Smooth muscle cell (in vitro differentiated cells): Measurements from ENCODE around the gene PDE8B. TPM values are rescaled to one million over a fixed set of nuclear protein-coding genes. Genes with fewer than 3 reads are reported as not detected.

Source experiments
- DNase-seq: peaks from one replicate; lab custom pipeline; 2025; ENCODE audit not compliant: unreplicated experiment; lab: John Stamatoyannopoulos, UW
- H2AFZ ChIP-seq: fragments of 200-600 bp; sonication (generic); 2 replicates; pipeline ENCODE4 v1.6.0; 2016; ENCODE audit warnings: antibody characterized with exemption, low read depth, mild to moderate bottlenecking
- H3F3A ChIP-seq: fragments of 200-600 bp; sonication (generic); 2 replicates; pipeline ENCODE4 v1.6.0; 2017; ENCODE audit warnings: antibody characterized with exemption, low read depth
- H3K27ac ChIP-seq: fragments of 200-600 bp; sonication (generic); 2 replicates; pipeline ENCODE4 v1.5.1; 2016; ENCODE audit warnings: low read depth, mild to moderate bottlenecking
- H3K27me3 ChIP-seq: fragments of 200-600 bp; sonication (generic); 2 replicates; pipeline ENCODE4 v1.6.1; 2016; ENCODE audit warnings: low read depth, mild to moderate bottlenecking
- H3K36me3 ChIP-seq: fragments of 200-600 bp; sonication (generic); 2 replicates; pipeline ENCODE4 v1.5.1; 2016; ENCODE audit warnings: low read depth
- H3K4me1 ChIP-seq: fragments of 200-600 bp; sonication (generic); 2 replicates; pipeline ENCODE4 v1.5.1; 2016; ENCODE audit warnings: low read depth
- H3K4me2 ChIP-seq: fragments of 200-600 bp; sonication (generic); 2 replicates; pipeline ENCODE4 v1.6.0; 2016; ENCODE audit warnings: mild to moderate bottlenecking
- H3K4me3 ChIP-seq: fragments of 200-600 bp; sonication (generic); 2 replicates; pipeline ENCODE4 v1.5.1; 2016; ENCODE audit warnings: mild to moderate bottlenecking
- H3K79me2 ChIP-seq: fragments of 200-600 bp; sonication (generic); 2 replicates; pipeline ENCODE4 v1.6.0; 2016; ENCODE audit warnings: low read depth, mild to moderate bottlenecking
- H3K9ac ChIP-seq: fragments of 200-600 bp; sonication (generic); 2 replicates; pipeline ENCODE4 v1.6.0; 2016; ENCODE audit warnings: low read depth
- H3K9me3 ChIP-seq: fragments of 200-600 bp; sonication (generic); replicated peaks from 2 replicates; pipeline ENCODE4 v1.5.1; 2016; ENCODE audit warnings: low read depth
- H4K20me1 ChIP-seq: fragments of 200-600 bp; sonication (generic); 2 replicates; pipeline ENCODE4 v1.6.0; 2016; ENCODE audit warnings: low read depth
- CTCF ChIP-seq: fragments of 200-600 bp; sonication (generic); IDR thresholded peaks from 2 replicates; pipeline ENCODE4 v1.5.1; 2017; ENCODE audit warnings: borderline replicate concordance, mild to moderate bottlenecking, antibody characterized with exemption; ENCODE audit not compliant: insufficient read depth, poor library complexity, severe bottlenecking
- WGBS: methylation state at CpG from one replicate; pipeline ENCODE4 v1.1.7; 2016; ENCODE audit warnings: low lambda C conversion rate; 5-methylcytosine and 5-hydroxymethylcytosine counted together
- polyA plus RNA-seq: library from polyadenylated mRNA; unstranded; fragments of >200 nt; fragmentation: Nextera tagmentation; extraction: Ambion mirVana; gene quantifications from 2 replicates; pipeline ENCODE4 v1.2.1, GENCODE V29; 2016
- total RNA-seq: library from RNA; depleted of rRNA; stranded (reverse); fragments of >200 nt; gene quantifications from 2 replicates; pipeline ENCODE4 v1.2.3, GENCODE V29; 2014

PDE8B gene
- total and polyA plus RNA-seq, 2 experiments from 2014 or later = 0.13 to 0.18 TPM

- H3K36me3 ChIP-seq = no peaks in the 10 kb centered on the region
- WGBS = 79% methylated on average over 1 of the region's 1 CpG
- no peaks in the 10 kb centered on the region for H3K79me2 ChIP-seq
- H3K27me3 ChIP-seq = peaks cover 52% of the 10 kb centered on the region
- no peak overlapping the region for H3K4me3 ChIP-seq
- H3K9ac ChIP-seq = no peak overlapping the region
- no peak for TF ChIP-seq CTCF
- no peak overlapping the region for H2AFZ ChIP-seq
- H3K9me3 ChIP-seq = no peaks in the 10 kb centered on the region
- DNase-seq = no peak
- H4K20me1 ChIP-seq = no peaks in the 10 kb centered on the region
- peaks cover 7% of the 10 kb centered on the region for H3K4me1 ChIP-seq
- H3F3A ChIP-seq = no peaks in the 10 kb centered on the region
- H3K27ac ChIP-seq = no peak overlapping the region
- H3K4me2 ChIP-seq = no peak overlapping the region
These were observed 28.1 kb upstream of the PDE8B start for GRCh38 chr5:77182367-77182766.

DNA sequence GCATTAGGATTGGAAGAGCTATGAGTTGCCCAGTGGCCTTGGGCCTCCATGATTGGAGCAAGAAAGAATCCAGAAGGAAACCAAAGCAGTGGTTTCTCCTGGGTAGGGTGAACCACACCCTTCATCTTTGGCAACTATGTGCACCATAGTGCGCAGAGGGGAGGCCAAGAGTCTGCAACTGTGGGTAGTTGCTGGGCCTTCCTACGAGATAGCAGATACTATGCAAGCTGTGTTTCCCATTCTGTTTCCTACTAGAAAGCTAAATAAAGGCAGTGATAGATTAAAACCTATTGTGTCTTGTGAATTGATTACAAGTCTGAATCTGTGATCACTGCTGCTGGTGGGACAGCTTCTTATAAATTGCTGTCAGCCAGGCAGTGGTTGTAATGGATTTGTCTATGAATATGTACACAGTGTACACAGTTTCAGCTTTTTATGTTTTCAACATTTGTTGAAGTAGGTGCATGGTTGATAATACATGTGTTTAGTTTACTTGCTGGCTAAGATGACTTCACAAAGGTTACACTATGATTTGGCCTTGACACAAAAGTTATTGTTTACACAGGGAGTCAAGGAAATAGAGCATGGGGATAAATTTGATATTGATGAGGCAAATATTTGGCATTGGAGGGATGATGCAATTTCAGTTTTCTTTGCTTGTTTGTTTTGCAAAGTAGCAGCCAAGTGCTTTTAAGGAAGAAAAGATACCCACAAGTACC, 23.7 kb upstream of the PDE8B start:
- Histone ChIP-seq H3K4me3 (no peak overlapping the region), H3K9ac (no peak overlapping the region), H3F3A (no peaks in the 10 kb centered on the region), H3K36me3 (no peaks in the 10 kb centered on the region), H3K9me3 (no peaks in the 10 kb centered on the region), H2AFZ (no peak overlapping the region), H3K4me2 (no peak overlapping the region), H3K79me2 (no peaks in the 10 kb centered on the region), H4K20me1 (no peaks in the 10 kb centered on the region), H3K4me1 (no peaks in the 10 kb centered on the region), H3K27me3 (peaks cover 22% of the 10 kb centered on the region), H3K27ac (no peak overlapping the region)
- no peak for TF ChIP-seq CTCF
- WGBS = 90% methylated on average over 2 of the region's 2 CpGs
- DNase-seq = no peak

- H3F3A ChIP-seq = no peaks in the 10 kb centered on the region
- H3K27me3 ChIP-seq = peaks cover 8% of the 10 kb centered on the region
- no peaks in the 10 kb centered on the region for H3K4me1 ChIP-seq
- TF ChIP-seq CTCF = no peak
- no peaks in the 10 kb centered on the region for H3K9me3 ChIP-seq
- H3K79me2 ChIP-seq = no peaks in the 10 kb centered on the region
- H3K9ac ChIP-seq = no peak overlapping the region
- H3K4me2 ChIP-seq = no peak overlapping the region
- no peak overlapping the region for H3K4me3 ChIP-seq
- H3K36me3 ChIP-seq = no peaks in the 10 kb centered on the region
- 90% methylated on average over 2 of the region's 2 CpGs for WGBS
- no peak overlapping the region for H3K27ac ChIP-seq
- H2AFZ ChIP-seq = no peak overlapping the region
- DNase-seq = no peak
- no peaks in the 10 kb centered on the region for H4K20me1 ChIP-seq
These were observed 21.1 kb upstream of the PDE8B start for GRCh38 chr5:77189421-77189820.

- H3F3A ChIP-seq = no peaks in the 10 kb centered on the region
- no peak overlapping the region for H3K4me2 ChIP-seq
- TF ChIP-seq CTCF = no peak
- H2AFZ ChIP-seq = no peak overlapping the region
- no peak overlapping the region for H3K9ac ChIP-seq
- H3K27me3 ChIP-seq = peaks cover 8% of the 10 kb centered on the region
- no peak for DNase-seq
- 88% methylated on average over 2 of the region's 2 CpGs for WGBS
- H3K36me3 ChIP-seq = no peaks in the 10 kb centered on the region
- H3K4me1 ChIP-seq = no peaks in the 10 kb centered on the region
- no peak overlapping the region for H3K4me3 ChIP-seq
- H4K20me1 ChIP-seq = no peaks in the 10 kb centered on the region
- H3K27ac ChIP-seq = no peak overlapping the region
- no peaks in the 10 kb centered on the region for H3K79me2 ChIP-seq
- no peaks in the 10 kb centered on the region for H3K9me3 ChIP-seq
These were observed 17.9 kb upstream of the PDE8B start for GRCh38 chr5:77192441-77193050.
